ENCODE measurements around the gene COL6A6. TPM values are rescaled to one million over a fixed set of nuclear protein-coding genes. Genes with fewer than 3 reads are reported as not detected.

The COL6A6 gene
- total RNA-seq: 1 to 10 TPM in 1 of 6 donors, under 1 TPM in 5; 0.03 to 1.4 (median 0.04) TPM
- polyA plus RNA-seq: under 1 TPM; 0.11 to 0.12 TPM

- no peaks in the 10 kb centered on the region for H3K4me1 ChIP-seq
- WGBS, 2 donors: 2 to 3% methylated on average over 52 to 58 of the region's 58 CpGs
- H3K27me3 ChIP-seq: peaks cover 0 to 18% (median 0%) of the 10 kb centered on the region in 4 donors
- H3K9me3 ChIP-seq: no peaks in the 10 kb centered on the region
- no peak within 1 kb of the TSS for H3K4me3 ChIP-seq
- H3K36me3 ChIP-seq: no peaks in the 10 kb centered on the region
- no peak within 1 kb of the TSS for H3K27ac ChIP-seq
- intact Hi-C loops (cut with DNase I): no loop called here
- TF ChIP-seq CTCF (IDR thresholded peaks at IDR 0.05): no peak
- DNase-seq (peak in 2 of 6 donors; percentile 28 to 53), ATAC-seq (peak in 1 of 4 donors; percentile 16), FAIRE-seq (no peak)
Observed at GRCh38 chr3:130516645-130517512, at the start of gene COL6A6. COL6A6 (plus strand) TSS chr3:130517177; CDS start chr3:130560365, 43,188 bp downstream.

GRCh38 chr3:130468311-130468710, 48.7 kb upstream of the COL6A6 start:
- no peak for TF ChIP-seq CTCF (IDR thresholded peaks at IDR 0.05)
- Histone ChIP-seq H3K36me3 (no peaks in the 10 kb centered on the region), H3K4me1 (no peaks in the 10 kb centered on the region), H3K9me3 (no peaks in the 10 kb centered on the region), H3K4me3 (no peak overlapping the region), H3K27me3 (no peaks in the 10 kb centered on the region), H3K27ac (no peak overlapping the region)
- FAIRE-seq (no peak), DNase-seq (no peak), ATAC-seq (no peak)
- WGBS, 2 donors: 93 to 95% methylated on average over 1 of the region's 1 CpG
- intact Hi-C loops (cut with DNase I): no loop called here

GRCh38 chr3:130470126-130470525, 46.9 kb upstream of the COL6A6 start:
- H3K9me3 ChIP-seq: no peaks in the 10 kb centered on the region
- intact Hi-C loops (cut with DNase I): no loop called here
- DNase-seq (no peak), FAIRE-seq (no peak), ATAC-seq (no peak)
- no peaks in the 10 kb centered on the region for H3K36me3 ChIP-seq
- no peak overlapping the region for H3K27ac ChIP-seq
- H3K27me3 ChIP-seq: no peaks in the 10 kb centered on the region
- no peak overlapping the region for H3K4me3 ChIP-seq
- WGBS, 2 donors: 42 to 51% methylated on average over 3 of the region's 3 CpGs
- H3K4me1 ChIP-seq: no peaks in the 10 kb centered on the region
- no peak for TF ChIP-seq CTCF (IDR thresholded peaks at IDR 0.05)

- intact Hi-C loops (cut with DNase I): no loop called here
- Histone ChIP-seq H3K9me3 (no peaks in the 10 kb centered on the region), H3K36me3 (no peaks in the 10 kb centered on the region), H3K4me3 (no peak overlapping the region), H3K27me3 (no peaks in the 10 kb centered on the region), H3K4me1 (no peaks in the 10 kb centered on the region), H3K27ac (no peak overlapping the region)
- ATAC-seq: no peak
- no peak for DNase-seq
- no peak for FAIRE-seq
- WGBS, 2 donors: 40 to 72% methylated on average over 2 of the region's 2 CpGs
- TF ChIP-seq CTCF (IDR thresholded peaks at IDR 0.05): no peak
Observed at GRCh38 chr3:130473416-130473815, 43.6 kb upstream of the COL6A6 start.

GRCh38 chr3:130480736-130481135, 36.2 kb upstream of the COL6A6 start:
- intact Hi-C loops (cut with DNase I): no loop called here
- FAIRE-seq: no peak
- 14 to 18% methylated on average over 4 of the region's 4 CpGs for WGBS, 2 donors

More at GRCh38 chr3:130480736-130481135, 36.2 kb upstream of the COL6A6 start:
- peak in 1 of 6 donors; percentile 24 for DNase-seq
- H3K4me1 ChIP-seq: no peaks in the 10 kb centered on the region
- H3K27me3 ChIP-seq: no peaks in the 10 kb centered on the region
- no peak overlapping the region for H3K4me3 ChIP-seq
- peak; percentile 53 to 77 (median 74) for ATAC-seq
- no peak for TF ChIP-seq CTCF (IDR thresholded peaks at IDR 0.05)
- H3K27ac ChIP-seq: no peak overlapping the region
- no peaks in the 10 kb centered on the region for H3K36me3 ChIP-seq
- H3K9me3 ChIP-seq: no peaks in the 10 kb centered on the region

Data from pancreas (tissue), 10 donors.